Esophagus squamous epithelium (tissue), 5 donors: Measurements from ENCODE around the gene NKD2. TPM values are rescaled to one million over a fixed set of nuclear protein-coding genes. Genes with fewer than 3 reads are reported as not detected.

Source experiments
- DNase-seq: peaks from one replicate; lab custom pipeline; 2025; lab: John Stamatoyannopoulos, UW
- H3K27ac ChIP-seq, 4 donors: fragments of 200-600 bp; sonication (generic); one replicate each; pipeline ENCODE4 v1.5.1; 2016 to 2019; ENCODE audit warnings: mild to moderate bottlenecking in 1 of 4
- H3K27me3 ChIP-seq, 4 donors: fragments of 200-600 bp; sonication (generic); 1 replicate in 3 of 4; 2 replicates in 1 of 4; pipeline versions ENCODE4 v1.5.1 to v1.6.0; 2017 to 2021; ENCODE audit warnings: antibody characterized with exemption in 1 of 4
- H3K36me3 ChIP-seq, 3 donors: fragments of 200-600 bp; sonication (generic); one replicate each; pipeline ENCODE4 v1.5.1; 2016 to 2019
- H3K4me1 ChIP-seq, 3 donors: fragments of 200-600 bp; sonication (generic); one replicate each; pipeline ENCODE4 v1.5.1; 2017 to 2019
- H3K4me3 ChIP-seq, 4 donors: fragments of 200-600 bp; sonication (generic); 1 replicate in 3 of 4; 2 replicates in 1 of 4; pipeline ENCODE4 v1.5.1; 2016 to 2019; ENCODE audit warnings: mild to moderate bottlenecking in 2 of 4, moderate library complexity in 1 of 4
- H3K9me3 ChIP-seq, 3 donors: fragments of 200-600 bp; sonication (generic); one replicate each; pipeline ENCODE4 v1.5.1; 2016 to 2019
- CTCF ChIP-seq, 6 experiments: fragments of 450-650 bp in 4 of 6; fragments of 200-600 bp in 2 of 6; sonication (generic) in 2 of 6; IDR thresholded peaks; one replicate each; pipeline ENCODE4 v1.5.1; 2016 to 2019; ENCODE audit warnings: antibody characterized with exemption in 6 of 6, mild to moderate bottlenecking in 4 of 6, moderate library complexity in 4 of 6
- POLR2A ChIP-seq, 4 donors: fragments of 450-650 bp; IDR thresholded peaks; one replicate each; pipeline ENCODE4 v1.6.1; 2017; ENCODE audit warnings: antibody characterized with exemption in 4 of 4, mild to moderate bottlenecking in 4 of 4, moderate library complexity in 3 of 4
- WGBS, 2 donors: methylation state at CpG; one replicate each; pipeline ENCODE4 v1.1.5; 2018; 5-methylcytosine and 5-hydroxymethylcytosine counted together
- intact Hi-C: fragments of 100-400 bp; cut with DNase I; formaldehyde crosslinking; loops from one replicate; pipeline ENCODE4 v1.15.0; 2022
- total RNA-seq, 4 donors: library from RNA; depleted of rRNA; stranded (reverse); fragments of >200 nt; gene quantifications; one replicate each; pipeline ENCODE4 v1.1.0, GENCODE V29; 2016
- donor health status: DM: yes; HTN: yes; CAD: no.

The NKD2 gene
- total RNA-seq, 4 donors from 2014 or later, result 1.2 to 11.3 (median 1.5) TPM

- H3K4me1 ChIP-seq, result no peaks in the 10 kb centered on the region
- peaks cover 0 to 27% (median 0%) of the 10 kb centered on the region in 4 donors for H3K27me3 ChIP-seq
- DNase-seq, result no peak
- H3K27ac ChIP-seq, result no peak overlapping the region
- no peaks in the 10 kb centered on the region for H3K9me3 ChIP-seq
- TF ChIP-seq CTCF (IDR thresholded peaks at IDR 0.05) (no peak), POLR2A (IDR thresholded peaks at IDR 0.05) (no peak)
- WGBS, 2 donors, result 81 to 96% methylated on average over 2 of the region's 2 CpGs
- no peaks in the 10 kb centered on the region for H3K36me3 ChIP-seq
- intact Hi-C loops, result no loop called here
- no peak overlapping the region for H3K4me3 ChIP-seq
These were observed 26.4 kb downstream of the NKD2 start for GRCh38 chr5:1034986-1035385.

- intact Hi-C loops, result no loop called here
- no peaks in the 10 kb centered on the region for H3K9me3 ChIP-seq
- H3K4me3 ChIP-seq, result no peak overlapping the region
- no peak overlapping the region for H3K27ac ChIP-seq
- TF ChIP-seq CTCF (IDR thresholded peaks at IDR 0.05), result no peak
- no peak for TF ChIP-seq POLR2A (IDR thresholded peaks at IDR 0.05)
- no peaks in the 10 kb centered on the region for H3K36me3 ChIP-seq
- peaks cover 0 to 20% (median 0%) of the 10 kb centered on the region in 4 donors for H3K27me3 ChIP-seq
- DNase-seq, result no peak
- no peaks in the 10 kb centered on the region for H3K4me1 ChIP-seq
- WGBS, 2 donors, result 78 to 85% methylated on average over 1 to 5 of the region's 25 CpGs
These were observed 27.1 kb downstream of the NKD2 start for GRCh38 chr5:1035421-1036405.

- Histone ChIP-seq H3K27ac (no peak overlapping the region), H3K27me3 (peaks cover 0 to 11% (median 0%) of the 10 kb centered on the region in 4 donors), H3K4me1 (no peaks in the 10 kb centered on the region), H3K36me3 (no peaks in the 10 kb centered on the region), H3K9me3 (no peaks in the 10 kb centered on the region), H3K4me3 (no peak overlapping the region)
- 83 to 86% methylated on average over 15 to 16 of the region's 22 CpGs for WGBS, 2 donors
- intact Hi-C loops, result no loop called here
- no peak for DNase-seq
- TF ChIP-seq CTCF (IDR thresholded peaks at IDR 0.05), result no peak
- no peak for TF ChIP-seq POLR2A (IDR thresholded peaks at IDR 0.05)
These were observed 28.0 kb downstream of the NKD2 start for GRCh38 chr5:1036504-1037122.

GRCh38 chr5:1037123-1037670 is 28.6 kb downstream of the NKD2 start:
- 26 to 93% methylated on average over 2 to 9 of the region's 16 CpGs for WGBS, 2 donors
- intact Hi-C loops, result no loop called here
- DNase-seq, result no peak

More at GRCh38 chr5:1037123-1037670, 28.6 kb downstream of the NKD2 start:
- H3K4me1 ChIP-seq, result no peaks in the 10 kb centered on the region
- no peak for TF ChIP-seq POLR2A (IDR thresholded peaks at IDR 0.05)
- no peak for TF ChIP-seq CTCF (IDR thresholded peaks at IDR 0.05)
- H3K4me3 ChIP-seq, result no peak overlapping the region
- H3K9me3 ChIP-seq, result no peaks in the 10 kb centered on the region
- H3K27me3 ChIP-seq, result peaks cover 0 to 8% (median 0%) of the 10 kb centered on the region in 4 donors
- H3K27ac ChIP-seq, result no peak overlapping the region
- H3K36me3 ChIP-seq, result no peaks in the 10 kb centered on the region
